Measurements from ENCODE around the gene PTX4.

Gene PTX4

DNA sequence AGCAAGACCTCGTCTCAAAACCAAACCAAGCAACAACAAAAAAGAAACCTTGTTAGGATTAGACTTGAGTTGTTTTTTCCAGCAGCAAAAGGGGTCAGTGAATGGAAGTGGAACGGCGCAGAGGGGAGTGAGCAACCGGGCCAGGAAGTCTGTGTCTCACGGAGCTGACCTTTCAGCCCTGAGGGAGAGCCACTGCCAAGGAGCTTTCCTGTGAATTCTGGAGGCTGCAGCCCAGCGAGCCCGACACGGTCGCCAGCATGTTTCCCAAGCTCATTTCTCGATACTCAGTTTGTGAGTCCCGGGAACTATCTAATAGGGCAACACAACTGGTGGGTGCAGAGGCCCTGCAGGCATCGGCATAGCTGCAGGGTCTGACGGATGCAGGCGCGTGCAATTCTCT, 24.0 kb upstream of the PTX4 start:
- Histone ChIP-seq H2AFZ (ENCODE audit: low read length) (no peak overlapping the region), H4K20me1 (ENCODE audit: insufficient read depth, low read length, poor library complexity, severe bottlenecking) (no peaks in the 10 kb centered on the region), H3K27me3 (ENCODE audit: insufficient read depth, low read length, poor library complexity, severe bottlenecking) (no peaks in the 10 kb centered on the region), H3K9me2 (replicated peaks; ENCODE audit: low read depth, low read length) (no peaks in the 10 kb centered on the region), H3K79me2 (ENCODE audit: insufficient read depth, low read length) (no peaks in the 10 kb centered on the region), H3K4me1 (ENCODE audit: insufficient read depth, low read length, poor library complexity, severe bottlenecking) (no peaks in the 10 kb centered on the region), H3K4me2 (ENCODE audit: low read depth, low read length, poor library complexity, severe bottlenecking) (no peak overlapping the region), H3K9ac (ENCODE audit: low read depth, low read length, poor library complexity, severe bottlenecking) (no peak overlapping the region), H3K4me3 (ENCODE audit: low read length, poor library complexity, severe bottlenecking) (no peak overlapping the region), H3K36me3 (ENCODE audit: insufficient read depth, low read length) (no peaks in the 10 kb centered on the region), H3F3A (ENCODE audit: low read depth) (no peaks in the 10 kb centered on the region), H3K9me3 (ENCODE audit: insufficient read depth, low read depth, low read length) (no peaks in the 10 kb centered on the region)
- no peak for TF ChIP-seq EZH2phosphoT487 (IDR thresholded peaks at IDR 0.05; ENCODE audit: borderline replicate concordance)
- no peak for TF ChIP-seq CTCF (conservative IDR thresholded peaks at IDR 0.05; ENCODE audit: low read length)

DNA sequence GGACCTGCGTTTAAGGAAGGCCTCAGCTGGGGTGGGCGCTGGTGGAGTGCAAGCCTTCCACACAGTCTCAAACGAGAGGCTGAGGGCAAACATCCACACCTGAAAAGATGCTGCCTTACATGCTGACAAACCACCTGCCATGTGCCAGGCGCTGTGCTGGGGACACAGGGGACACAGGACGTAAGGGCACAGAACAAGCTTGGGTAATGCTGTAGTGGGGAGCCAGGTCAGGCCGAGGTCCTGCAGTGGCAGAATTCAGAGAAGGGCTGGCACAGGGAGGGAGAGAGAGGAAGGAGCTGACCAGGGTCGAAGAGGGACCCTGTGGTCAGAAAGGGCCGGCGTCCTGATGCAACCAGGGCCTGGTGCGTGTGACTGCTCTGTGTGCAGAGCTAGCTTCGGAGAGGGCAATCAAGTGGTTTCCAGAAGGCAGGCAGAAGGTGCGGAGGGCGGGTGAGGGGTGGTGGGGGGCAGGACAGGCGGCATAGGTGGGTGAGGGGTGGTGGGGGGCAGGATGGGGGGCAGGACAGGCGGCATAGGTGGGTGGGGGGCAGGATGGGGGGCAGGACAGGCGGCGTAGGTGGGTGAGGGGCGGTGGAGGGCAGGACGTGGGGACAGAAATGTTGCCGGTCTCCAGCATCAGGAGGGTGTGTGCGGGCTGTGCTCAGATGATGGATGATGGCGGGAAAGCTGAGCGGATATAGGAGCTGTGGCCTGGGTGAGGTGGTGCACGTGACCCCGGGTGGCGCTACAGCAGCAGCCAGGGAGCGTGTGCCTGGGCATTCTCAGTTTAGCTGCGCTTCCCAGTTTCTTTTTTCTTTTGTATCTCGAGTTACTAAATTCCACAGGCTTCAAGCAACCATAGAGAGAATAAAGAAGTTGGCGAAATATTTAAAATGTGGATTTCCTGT, 23.2 kb upstream of the PTX4 start:
- Histone ChIP-seq H3K9me2 (replicated peaks; ENCODE audit: low read depth, low read length) (no peaks in the 10 kb centered on the region), H3F3A (ENCODE audit: low read depth) (no peaks in the 10 kb centered on the region), H3K4me1 (ENCODE audit: insufficient read depth, low read length, poor library complexity, severe bottlenecking) (no peaks in the 10 kb centered on the region), H3K36me3 (ENCODE audit: insufficient read depth, low read length) (no peaks in the 10 kb centered on the region), H3K4me2 (ENCODE audit: low read depth, low read length, poor library complexity, severe bottlenecking) (no peak overlapping the region), H3K79me2 (ENCODE audit: insufficient read depth, low read length) (no peaks in the 10 kb centered on the region), H3K9me3 (ENCODE audit: insufficient read depth, low read depth, low read length) (no peaks in the 10 kb centered on the region), H3K4me3 (ENCODE audit: low read length, poor library complexity, severe bottlenecking) (no peak overlapping the region), H2AFZ (ENCODE audit: low read length) (no peak overlapping the region), H4K20me1 (ENCODE audit: insufficient read depth, low read length, poor library complexity, severe bottlenecking) (no peaks in the 10 kb centered on the region), H3K9ac (ENCODE audit: low read depth, low read length, poor library complexity, severe bottlenecking) (no peak overlapping the region), H3K27me3 (ENCODE audit: insufficient read depth, low read length, poor library complexity, severe bottlenecking) (no peaks in the 10 kb centered on the region)
- no peak for TF ChIP-seq CTCF (conservative IDR thresholded peaks at IDR 0.05; ENCODE audit: low read length)
- no peak for TF ChIP-seq EZH2phosphoT487 (IDR thresholded peaks at IDR 0.05; ENCODE audit: borderline replicate concordance)

DNA sequence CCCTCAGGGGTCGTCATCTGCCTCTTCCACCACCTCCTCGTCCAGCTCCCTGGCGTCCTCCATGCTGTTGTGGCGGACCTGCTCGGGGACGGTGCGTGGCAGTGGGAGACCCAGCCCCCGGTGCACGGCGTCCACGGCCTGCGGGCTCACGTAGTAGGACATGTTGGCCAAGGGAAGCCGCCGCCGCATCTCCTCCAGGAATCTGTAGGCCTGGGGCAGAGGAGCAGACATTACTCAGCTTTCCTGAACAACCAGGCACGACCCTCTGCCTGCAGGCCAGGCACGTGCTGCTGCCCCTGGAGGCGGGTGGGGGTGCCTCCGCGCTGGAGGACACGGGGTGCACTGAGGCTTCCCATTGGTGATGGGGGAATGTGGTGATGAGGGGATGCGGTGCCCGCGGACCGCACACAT, 22.2 kb upstream of the PTX4 start:
- no peak overlapping the region for H3K4me3 ChIP-seq (ENCODE audit: low read length, poor library complexity, severe bottlenecking)
- no peaks in the 10 kb centered on the region for H4K20me1 ChIP-seq (ENCODE audit: insufficient read depth, low read length, poor library complexity, severe bottlenecking)
- H3K9me2 ChIP-seq (replicated peaks; ENCODE audit: low read depth, low read length) = no peaks in the 10 kb centered on the region
- H3K27me3 ChIP-seq (ENCODE audit: insufficient read depth, low read length, poor library complexity, severe bottlenecking) = no peaks in the 10 kb centered on the region
- no peak overlapping the region for H3K9ac ChIP-seq (ENCODE audit: low read depth, low read length, poor library complexity, severe bottlenecking)
- no peak overlapping the region for H3K4me2 ChIP-seq (ENCODE audit: low read depth, low read length, poor library complexity, severe bottlenecking)
- no peaks in the 10 kb centered on the region for H3K79me2 ChIP-seq (ENCODE audit: insufficient read depth, low read length)
- no peaks in the 10 kb centered on the region for H3K36me3 ChIP-seq (ENCODE audit: insufficient read depth, low read length)
- no peaks in the 10 kb centered on the region for H3K4me1 ChIP-seq (ENCODE audit: insufficient read depth, low read length, poor library complexity, severe bottlenecking)
- no peaks in the 10 kb centered on the region for H3K9me3 ChIP-seq (ENCODE audit: insufficient read depth, low read depth, low read length)
- TF ChIP-seq CTCF (conservative IDR thresholded peaks at IDR 0.05; ENCODE audit: low read length) (no peak), EZH2phosphoT487 (IDR thresholded peaks at IDR 0.05; ENCODE audit: borderline replicate concordance) (no peak)
- H2AFZ ChIP-seq (ENCODE audit: low read length) = no peak overlapping the region
- H3F3A ChIP-seq (ENCODE audit: low read depth) = no peaks in the 10 kb centered on the region
